IPS-20b (cell line): ENCODE data around the gene NR3C2.
A peak's percentile ranks its signal among the peaks of the same experiment; 100 is the strongest.

Source experiments
- H3K27ac ChIP-seq: one replicate; pipeline ENCODE4 v1.5.1; 2013; ENCODE audit warnings: low read length
- H3K27me3 ChIP-seq: 2 replicates; pipeline ENCODE4 v1.6.1; 2013; ENCODE audit warnings: mild to moderate bottlenecking, low read length, inconsistent platforms; ENCODE audit not compliant: insufficient read depth
- H3K36me3 ChIP-seq: 2 replicates; pipeline ENCODE4 v1.6.1; 2013; ENCODE audit warnings: low read depth, mild to moderate bottlenecking, inconsistent platforms, low read length, moderate library complexity; ENCODE audit not compliant: insufficient read depth
- H3K4me1 ChIP-seq: 2 replicates; pipeline ENCODE4 v1.6.1; 2013; ENCODE audit warnings: mild to moderate bottlenecking, control low read depth, inconsistent platforms, low read length, moderate library complexity; ENCODE audit not compliant: insufficient read depth
- H3K4me3 ChIP-seq: 2 replicates; pipeline ENCODE4 v1.5.1; 2013; ENCODE audit warnings: mild to moderate bottlenecking, low read length, inconsistent platforms
- H3K9ac ChIP-seq: 2 replicates; pipeline ENCODE4 v1.6.1; 2013; ENCODE audit warnings: low read depth, mild to moderate bottlenecking, inconsistent platforms, low read length, moderate library complexity
- H3K9me3 ChIP-seq: 2 replicates; pipeline ENCODE4 v1.6.1; 2013; ENCODE audit warnings: mild to moderate bottlenecking, low read depth, low read length, inconsistent platforms; ENCODE audit not compliant: insufficient read depth

Gene NR3C2

DNA sequence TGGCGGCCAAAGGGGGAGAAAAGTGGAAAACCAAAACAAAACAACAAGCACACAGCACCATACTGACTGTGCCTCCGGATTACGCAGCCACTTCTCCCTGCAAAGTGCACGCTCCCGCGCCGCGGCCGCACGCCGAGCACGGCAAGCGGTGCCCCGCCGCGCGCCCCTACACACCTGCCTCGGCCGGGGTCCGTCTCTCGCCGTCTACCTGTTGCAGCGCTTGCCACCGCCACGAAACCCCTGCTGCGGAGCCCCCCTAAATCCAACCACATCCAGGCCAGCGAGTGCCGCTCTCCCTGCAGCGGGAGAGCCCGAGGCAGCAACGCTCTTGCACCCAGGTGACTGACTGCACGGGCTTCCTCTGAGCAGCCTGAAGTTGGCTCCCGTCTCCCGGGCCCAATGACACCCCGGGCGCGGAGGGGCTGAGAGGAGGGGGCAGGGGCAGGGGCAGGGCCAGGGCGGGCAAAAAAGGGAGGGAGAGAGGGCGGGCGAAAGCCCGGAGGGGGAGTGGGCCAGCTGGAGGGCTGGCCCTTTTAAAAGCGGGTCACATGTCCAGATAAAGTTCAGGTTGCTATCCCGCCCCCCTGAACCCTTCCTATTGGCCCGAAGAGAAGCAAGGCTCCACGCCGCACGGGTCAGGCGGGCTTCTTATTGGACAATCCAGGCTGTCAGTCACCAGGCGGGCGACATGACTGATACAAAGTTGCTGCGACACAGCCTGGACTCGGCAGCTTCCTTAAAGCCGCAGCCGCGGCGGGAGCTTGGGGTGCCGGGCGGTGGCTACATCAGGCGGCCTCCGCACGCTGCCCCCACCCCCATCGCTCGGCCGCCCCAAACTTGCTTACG, at the start of gene NR3C2:
Gene NR3C2 (minus strand): TSS at position 429 of the 846 bp plus-strand sequence.
- H3K4me1 ChIP-seq, result peaks cover 23% of the 10 kb centered on the region; the same call in 1 of the 2 replicates
- peaks cover 75% of the 10 kb centered on the region for H3K27me3 ChIP-seq
- H3K9me3 ChIP-seq, result no peaks in the 10 kb centered on the region
- no peak within 1 kb of the TSS for H3K27ac ChIP-seq
- H3K4me3 ChIP-seq, result peak within 1 kb of the TSS; percentile 91
- no peaks in the 10 kb centered on the region for H3K36me3 ChIP-seq
- H3K9ac ChIP-seq, result peak within 1 kb of the TSS; percentile 70; the same call in 1 of the 2 replicates

DNA sequence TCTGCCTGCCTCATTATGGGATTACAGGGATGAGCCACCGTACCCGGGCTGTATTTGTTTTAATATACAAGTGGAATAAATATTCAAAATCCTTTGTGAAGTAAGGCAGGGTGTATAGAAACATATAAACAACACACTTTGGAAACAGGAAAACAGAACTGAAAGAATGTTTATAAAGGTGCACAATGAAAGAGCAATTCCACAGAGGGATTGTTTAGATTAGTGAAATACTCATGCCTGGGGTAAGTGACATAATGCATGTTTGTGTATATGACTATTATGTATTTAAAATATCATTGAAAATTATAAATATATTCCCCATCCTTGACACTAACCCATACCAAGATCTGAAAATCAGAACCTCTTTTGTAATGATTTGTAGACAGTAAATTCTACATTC, 45.0 kb upstream of the NR3C2 start:
- no peak overlapping the region for H3K4me3 ChIP-seq
- H3K36me3 ChIP-seq, result no peaks in the 10 kb centered on the region
- no peak overlapping the region for H3K27ac ChIP-seq
- H3K27me3 ChIP-seq, result no peaks in the 10 kb centered on the region
- peaks cover 8% of the 10 kb centered on the region; the same call in 1 of the 2 replicates for H3K9me3 ChIP-seq
- H3K9ac ChIP-seq, result no peak overlapping the region
- no peaks in the 10 kb centered on the region for H3K4me1 ChIP-seq

DNA sequence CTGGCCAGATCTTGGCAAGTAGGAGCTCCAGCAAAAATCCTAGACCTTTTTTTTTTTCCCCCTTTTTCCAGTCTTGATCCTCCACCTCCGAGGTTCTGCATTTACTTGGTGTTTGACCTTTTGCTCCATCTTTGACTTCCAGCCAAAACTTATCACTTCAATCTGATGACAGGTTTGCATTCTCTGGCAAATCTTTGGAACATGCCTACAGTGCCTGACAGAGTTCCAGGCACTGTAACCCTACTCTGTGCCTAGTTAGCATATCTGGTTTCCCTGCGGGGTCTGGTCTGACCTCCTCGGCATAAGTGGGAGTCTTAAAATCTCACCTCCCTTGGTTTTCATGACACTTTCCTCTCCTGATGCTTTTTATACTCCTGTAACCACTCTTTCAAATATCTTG, 39.4 kb upstream of the NR3C2 start:
- H3K27ac ChIP-seq, result no peak overlapping the region
- no peaks in the 10 kb centered on the region for H3K27me3 ChIP-seq
- H3K9me3 ChIP-seq, result peaks cover 8% of the 10 kb centered on the region; the same call in 1 of the 2 replicates
- no peak overlapping the region for H3K9ac ChIP-seq
- no peak overlapping the region for H3K4me3 ChIP-seq
- H3K4me1 ChIP-seq, result peaks cover 6% of the 10 kb centered on the region; the same call in 1 of the 2 replicates
- no peaks in the 10 kb centered on the region for H3K36me3 ChIP-seq

DNA sequence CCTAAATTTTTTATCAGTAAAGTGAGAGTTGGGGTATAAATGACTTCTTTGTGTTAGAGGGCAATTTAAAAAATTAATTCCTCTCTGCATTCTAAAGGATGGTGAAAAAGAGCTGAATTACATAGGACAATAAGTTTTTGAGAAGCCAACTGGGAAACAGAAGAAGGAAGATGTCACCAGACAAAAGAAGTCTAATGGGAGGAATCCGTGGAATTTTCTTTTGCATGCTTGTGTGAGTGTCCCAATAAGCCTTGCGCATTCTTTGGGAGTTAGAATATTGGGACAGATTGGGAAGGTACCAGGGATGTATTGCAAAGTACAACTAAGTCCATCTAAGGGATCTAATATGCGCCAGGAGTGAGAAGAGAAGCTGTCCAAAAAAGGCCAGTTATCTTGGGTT, 35.1 kb upstream of the NR3C2 start:
- no peaks in the 10 kb centered on the region for H3K36me3 ChIP-seq
- no peak overlapping the region for H3K9ac ChIP-seq
- H3K9me3 ChIP-seq, result no peaks in the 10 kb centered on the region
- H3K4me1 ChIP-seq, result peaks cover 6% of the 10 kb centered on the region; the same call in 1 of the 2 replicates
- H3K4me3 ChIP-seq, result no peak overlapping the region
- no peak overlapping the region for H3K27ac ChIP-seq
- H3K27me3 ChIP-seq, result no peaks in the 10 kb centered on the region

DNA sequence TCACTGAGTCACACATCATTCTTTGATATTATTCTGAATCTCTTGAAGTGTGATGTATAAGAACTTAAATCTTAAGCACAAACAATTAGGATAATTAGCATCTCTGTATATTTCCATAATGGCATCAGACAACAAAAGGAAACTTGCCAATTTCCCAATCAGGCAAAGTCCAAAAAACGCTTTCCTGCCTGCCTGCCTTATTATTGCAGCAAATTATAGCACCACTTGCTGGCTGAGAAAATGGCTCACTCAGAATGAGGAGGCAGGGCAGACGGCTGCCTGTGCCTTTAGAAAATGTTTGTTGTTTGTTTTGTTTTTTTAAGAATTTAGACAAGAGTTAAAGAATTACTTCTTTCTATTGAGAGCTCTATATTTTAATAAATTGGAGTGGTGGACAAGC, 27.7 kb upstream of the NR3C2 start:
- Histone ChIP-seq H3K4me1 (no peaks in the 10 kb centered on the region), H3K36me3 (no peaks in the 10 kb centered on the region), H3K4me3 (no peak overlapping the region), H3K27ac (no peak overlapping the region), H3K9me3 (no peaks in the 10 kb centered on the region), H3K27me3 (no peaks in the 10 kb centered on the region), H3K9ac (no peak overlapping the region)

DNA sequence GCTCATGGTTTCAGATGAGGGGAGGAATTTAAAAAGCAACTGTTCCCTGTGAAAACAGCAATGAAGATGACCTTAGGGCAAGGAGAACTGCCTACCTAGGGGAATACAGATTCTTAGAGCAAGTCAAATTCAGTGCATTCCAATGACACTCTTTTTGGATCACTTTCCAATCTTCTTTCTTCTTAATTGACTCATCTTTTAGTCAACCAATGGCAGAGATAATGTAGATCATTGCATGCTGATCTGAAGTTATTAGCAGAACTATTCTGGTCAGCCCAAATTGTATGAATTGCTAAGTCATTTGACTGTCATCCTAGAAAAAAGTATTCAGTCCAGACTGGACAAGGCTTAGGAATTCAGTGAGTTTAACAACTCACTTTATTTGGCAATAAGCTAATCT, 12.6 kb upstream of the NR3C2 start:
- Histone ChIP-seq H3K36me3 (no peaks in the 10 kb centered on the region), H3K4me3 (no peak overlapping the region), H3K27ac (no peak overlapping the region), H3K9me3 (no peaks in the 10 kb centered on the region), H3K9ac (no peak overlapping the region), H3K4me1 (no peaks in the 10 kb centered on the region), H3K27me3 (no peaks in the 10 kb centered on the region)

DNA sequence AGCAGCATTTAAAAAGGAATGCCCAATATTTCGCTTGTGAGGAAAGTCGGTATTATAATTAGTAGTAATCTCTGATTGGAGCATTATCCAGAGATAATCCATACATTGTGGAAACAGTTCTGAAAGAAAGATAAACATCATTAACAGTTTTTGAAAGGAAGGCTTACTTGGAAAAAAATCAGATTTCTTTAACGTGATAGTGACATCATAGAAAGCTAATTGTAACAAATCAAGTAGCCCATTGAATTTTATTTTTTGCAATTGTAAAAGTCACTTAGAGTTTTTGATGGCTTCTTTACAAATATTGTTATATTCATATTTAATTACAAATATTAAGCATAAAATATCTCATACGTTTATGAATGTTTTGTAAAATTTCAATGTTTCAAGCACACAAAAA, 11.6 kb upstream of the NR3C2 start:
- Histone ChIP-seq H3K27ac (no peak overlapping the region), H3K27me3 (no peaks in the 10 kb centered on the region), H3K4me1 (no peaks in the 10 kb centered on the region), H3K4me3 (no peak overlapping the region), H3K36me3 (no peaks in the 10 kb centered on the region), H3K9ac (no peak overlapping the region), H3K9me3 (no peaks in the 10 kb centered on the region)

DNA sequence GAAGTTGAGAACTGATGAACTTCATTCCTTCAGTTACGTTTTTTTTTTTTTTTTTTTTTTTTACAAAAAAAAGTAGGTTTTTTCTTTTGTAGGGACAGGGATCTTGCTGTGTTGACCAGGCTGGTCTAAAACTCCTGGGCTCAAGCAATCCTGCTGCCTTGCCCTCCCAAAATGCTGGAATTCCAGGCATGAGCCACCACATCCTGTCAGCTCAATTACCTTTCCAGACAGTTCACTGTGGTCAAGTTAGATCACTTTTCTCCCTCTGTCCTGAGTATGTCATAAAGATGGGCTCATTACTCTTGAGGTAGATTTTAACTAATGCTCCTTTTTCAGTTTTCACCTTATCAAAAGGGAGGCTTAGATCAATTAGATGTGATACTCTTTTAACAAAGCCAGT, 10.8 kb upstream of the NR3C2 start:
- Histone ChIP-seq H3K27me3 (no peaks in the 10 kb centered on the region), H3K9ac (no peak overlapping the region), H3K27ac (no peak overlapping the region), H3K9me3 (no peaks in the 10 kb centered on the region), H3K4me3 (no peak overlapping the region), H3K36me3 (no peaks in the 10 kb centered on the region), H3K4me1 (no peaks in the 10 kb centered on the region)

DNA sequence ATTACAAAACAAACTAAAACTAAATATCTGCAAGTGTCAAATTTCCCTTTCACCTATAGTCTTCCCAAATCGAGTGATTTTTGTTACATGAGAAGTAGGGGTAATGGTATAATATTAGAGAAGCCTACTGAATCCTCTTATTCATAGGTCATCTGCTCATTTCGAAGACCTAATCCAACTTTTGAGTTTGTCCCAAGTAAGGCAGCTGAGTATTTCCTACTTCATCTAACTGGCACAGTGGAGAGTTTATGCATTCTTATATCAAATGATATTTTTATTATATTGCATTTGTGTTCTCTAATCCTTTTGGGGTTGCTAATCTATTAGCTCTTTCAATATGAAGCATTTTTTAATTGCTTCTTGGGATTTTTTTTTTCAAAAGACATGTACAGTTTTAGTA, 7.7 kb upstream of the NR3C2 start:
- no peak overlapping the region for H3K9ac ChIP-seq
- peaks cover 27% of the 10 kb centered on the region for H3K27me3 ChIP-seq
- H3K36me3 ChIP-seq, result no peaks in the 10 kb centered on the region
- H3K9me3 ChIP-seq, result no peaks in the 10 kb centered on the region
- peaks cover 6% of the 10 kb centered on the region; the same call in 1 of the 2 replicates for H3K4me1 ChIP-seq
- H3K27ac ChIP-seq, result no peak overlapping the region
- no peak overlapping the region for H3K4me3 ChIP-seq

DNA sequence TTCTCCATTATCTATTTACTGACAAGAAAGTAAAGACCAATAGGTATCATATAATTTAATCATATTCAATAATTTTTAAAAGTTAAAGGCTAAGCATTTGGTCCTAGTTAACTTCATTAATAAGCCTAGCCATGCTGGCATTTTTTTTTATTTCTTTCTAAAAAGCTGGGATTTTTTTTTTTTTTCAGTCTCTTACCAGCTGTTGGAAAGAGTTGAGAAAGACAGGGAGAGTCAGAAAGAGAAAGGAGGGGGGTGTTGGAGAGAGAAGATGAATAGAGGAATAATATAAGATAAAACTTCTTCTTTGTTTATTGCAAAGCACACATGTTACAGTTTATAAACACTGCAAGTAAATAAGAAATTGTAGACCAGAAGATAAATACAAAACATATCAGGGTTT, 5.9 kb upstream of the NR3C2 start:
- no peak overlapping the region for H3K9ac ChIP-seq

DNA sequence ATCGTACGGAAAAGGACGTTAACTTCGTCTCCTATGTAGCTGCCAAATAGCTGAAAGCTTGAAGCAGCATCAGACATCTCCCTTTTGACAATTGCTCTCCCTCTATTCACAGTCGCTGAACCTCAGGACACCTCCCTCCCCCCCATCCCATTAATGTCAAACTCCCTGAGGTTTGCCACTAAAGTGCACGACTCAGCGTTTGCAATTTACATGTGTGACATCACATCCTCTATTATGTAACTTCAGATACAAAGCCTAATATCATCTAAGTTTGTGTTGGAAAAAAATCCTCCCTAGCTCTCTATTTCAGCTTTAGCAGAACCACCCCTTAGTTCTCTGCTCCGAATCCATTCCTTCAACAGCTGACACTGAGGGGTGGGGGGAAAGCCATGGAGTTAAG, 5.5 kb upstream of the NR3C2 start:
- no peak overlapping the region for H3K4me3 ChIP-seq
- H3K9me3 ChIP-seq, result no peaks in the 10 kb centered on the region
- peaks cover 49% of the 10 kb centered on the region for H3K27me3 ChIP-seq
- H3K27ac ChIP-seq, result no peak overlapping the region
- peaks cover 9% of the 10 kb centered on the region; the same call in 1 of the 2 replicates for H3K4me1 ChIP-seq
- no peaks in the 10 kb centered on the region for H3K36me3 ChIP-seq
- H3K9ac ChIP-seq, result no peak overlapping the region

More for the DNA sequence above, 5.9 kb upstream of the NR3C2 start:
- Histone ChIP-seq H3K36me3 (no peaks in the 10 kb centered on the region), H3K9me3 (no peaks in the 10 kb centered on the region), H3K4me1 (peaks cover 8% of the 10 kb centered on the region; the same call in 1 of the 2 replicates), H3K27me3 (peaks cover 45% of the 10 kb centered on the region), H3K4me3 (no peak overlapping the region), H3K27ac (no peak overlapping the region)

DNA sequence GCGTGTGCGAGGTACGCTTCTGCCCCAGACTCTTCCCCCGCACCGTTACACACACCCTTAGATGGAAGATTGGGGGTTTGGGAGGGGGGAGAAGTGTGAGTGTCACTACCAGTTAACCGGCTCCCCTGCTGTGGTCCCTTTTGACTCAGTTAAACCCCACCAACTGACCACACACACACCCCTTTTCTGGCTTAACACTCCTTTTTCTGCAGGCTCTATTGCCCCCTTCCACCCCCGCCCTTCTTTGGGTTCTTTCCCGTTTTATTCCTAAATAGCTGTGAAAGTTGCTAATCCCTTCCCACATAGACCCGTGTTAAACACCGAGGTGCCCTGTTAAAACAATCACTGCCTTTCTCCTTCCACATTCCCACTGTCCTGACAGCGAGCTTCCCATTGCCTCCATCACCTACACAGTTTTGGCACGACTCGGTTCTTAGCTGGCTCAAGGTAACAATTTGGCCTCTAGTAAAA, 3.7 kb upstream of the NR3C2 start:
- H3K36me3 ChIP-seq, result no peaks in the 10 kb centered on the region
- no peaks in the 10 kb centered on the region for H3K9me3 ChIP-seq
- peaks cover 14% of the 10 kb centered on the region; the same call in 1 of the 2 replicates for H3K4me1 ChIP-seq
- H3K4me3 ChIP-seq, result peak overlapping the region; percentile 91
- H3K27me3 ChIP-seq, result peaks cover 63% of the 10 kb centered on the region
- H3K9ac ChIP-seq, result peak overlapping the region; percentile 42; the same call in 1 of the 2 replicates
- H3K27ac ChIP-seq, result no peak overlapping the region
